ENCODE measurements around the gene TSPAN13. TPM values are rescaled to one million over a fixed set of nuclear protein-coding genes. Genes with fewer than 3 reads are reported as not detected.

Gene TSPAN13
- total RNA-seq, 4 donors from 2014 or later = 16.8 to 31.1 (median 28.2) TPM

GRCh38 chr7:16743236-16743635 lies 10.3 kb upstream of the TSPAN13 start:
- Histone ChIP-seq H3K4me3 (replicated peaks in 1 of 3) (no peak overlapping the region), H3K27ac (no peak overlapping the region), H3K9me3 (no peaks in the 10 kb centered on the region), H3K36me3 (no peaks in the 10 kb centered on the region), H3K4me1 (no peaks in the 10 kb centered on the region), H3K27me3 (no peaks in the 10 kb centered on the region)
- WGBS, 2 donors = 64% methylated on average over 4 of the region's 4 CpGs
- intact Hi-C loops (cut with DNase I) = no loop called here
- no peak for DNase-seq
- TF ChIP-seq CTCF (IDR thresholded peaks at IDR 0.05) (no peak), POLR2A (IDR thresholded peaks at IDR 0.05) (no peak)

GRCh38 chr7:16744518-16745250 lies 8.9 kb upstream of the TSPAN13 start:
- Histone ChIP-seq H3K27me3 (no peaks in the 10 kb centered on the region), H3K9me3 (no peaks in the 10 kb centered on the region), H3K27ac (no peak overlapping the region), H3K4me1 (no peaks in the 10 kb centered on the region), H3K4me3 (replicated peaks in 1 of 3) (no peak overlapping the region), H3K36me3 (no peaks in the 10 kb centered on the region)
- intact Hi-C loops (cut with DNase I) = no loop called here
- TF ChIP-seq CTCF (IDR thresholded peaks at IDR 0.05) = no peak
- TF ChIP-seq POLR2A (IDR thresholded peaks at IDR 0.05) = no peak
- WGBS, 2 donors = 81 to 85% methylated on average over 6 of the region's 6 CpGs
- DNase-seq = no peak

DNA sequence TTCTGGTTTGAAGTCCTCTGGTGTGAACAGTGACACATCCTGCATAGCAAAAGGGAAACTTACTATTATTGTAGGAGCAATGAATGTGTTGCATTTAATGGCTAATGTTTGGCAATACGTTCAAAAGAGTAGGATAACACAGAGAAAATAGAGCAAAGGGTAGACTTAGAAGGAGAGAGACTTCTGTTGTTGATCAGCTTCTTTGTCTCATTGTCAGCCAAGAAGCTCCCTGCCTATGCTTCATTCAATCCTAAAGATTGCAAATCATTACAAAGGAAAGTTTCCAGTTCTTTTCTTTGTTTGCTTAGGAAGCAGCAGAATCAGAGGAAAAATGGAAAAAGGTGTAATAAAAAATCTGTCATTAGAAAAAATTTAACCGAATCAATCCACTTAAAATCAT lies 7.9 kb upstream of the TSPAN13 start:
- no peaks in the 10 kb centered on the region for H3K4me1 ChIP-seq
- intact Hi-C loops (cut with DNase I) = no loop called here
- no peaks in the 10 kb centered on the region for H3K36me3 ChIP-seq
- no peaks in the 10 kb centered on the region for H3K9me3 ChIP-seq
- WGBS, 2 donors = 78 to 79% methylated on average over 2 of the region's 2 CpGs
- no peak for DNase-seq
- no peaks in the 10 kb centered on the region for H3K27me3 ChIP-seq
- no peak overlapping the region for H3K4me3 ChIP-seq (replicated peaks in 1 of 3)
- no peak overlapping the region for H3K27ac ChIP-seq
- TF ChIP-seq POLR2A (IDR thresholded peaks at IDR 0.05) = no peak
- no peak for TF ChIP-seq CTCF (IDR thresholded peaks at IDR 0.05)

GRCh38 chr7:16747102-16747501 lies 6.5 kb upstream of the TSPAN13 start:
- Histone ChIP-seq H3K9me3 (no peaks in the 10 kb centered on the region), H3K4me3 (replicated peaks in 1 of 3) (no peak overlapping the region), H3K27me3 (no peaks in the 10 kb centered on the region), H3K36me3 (no peaks in the 10 kb centered on the region), H3K27ac (no peak overlapping the region), H3K4me1 (no peaks in the 10 kb centered on the region)
- DNase-seq = no peak
- TF ChIP-seq POLR2A (IDR thresholded peaks at IDR 0.05) (no peak), CTCF (IDR thresholded peaks at IDR 0.05) (no peak)
- 67 to 77% methylated on average over 1 of the region's 1 CpG for whole genome bisulfite sequencing, 2 donors
- intact Hi-C loops (cut with DNase I) = no loop called here

Measured in thyroid gland (tissue), 4 donors.